Measurements from ENCODE around the gene PCSK6. TPM values are rescaled to one million over a fixed set of nuclear protein-coding genes. Genes with fewer than 3 reads are reported as not detected.
"Not testable (repeated sequence)": the region's sequence is repeated elsewhere in the genome, so short reads cannot be mapped to it uniquely, and the experiment has no call there.

Gene PCSK6
- total RNA-seq, 2 donors from 2014 or later, result 1.9 to 27.8 TPM

- H3K36me3 Mint-ChIP-seq (ENCODE audit: low read depth), result peaks cover 5% of the 10 kb centered on the region
- ATAC-seq, result no peak
These were observed 130.1 kb downstream of the PCSK6 start for GRCh38 chr15:101359365-101359947.

GRCh38 chr15:101358895-101359294 lies 130.6 kb downstream of the PCSK6 start:
- H3K9me3 ChIP-seq (ENCODE audit: control insufficient read depth, low read length, poor library complexity, severe bottlenecking), result no peaks in the 10 kb centered on the region
- Mint-ChIP-seq H3K4me3 (no peak overlapping the region), H3K4me1 (peaks cover 8% of the 10 kb centered on the region), H3K36me3 (ENCODE audit: low read depth) (peaks cover 5% of the 10 kb centered on the region), H3K27me3 (peaks cover 64% of the 10 kb centered on the region), H3K27ac (no peak overlapping the region)
- DNase-seq (no peak), ATAC-seq (no peak)

More at GRCh38 chr15:101359365-101359947, 130.1 kb downstream of the PCSK6 start:
- Mint-ChIP-seq H3K4me1 (peaks cover 8% of the 10 kb centered on the region), H3K27ac (no peak overlapping the region), H3K4me3 (no peak overlapping the region), H3K27me3 (peaks cover 64% of the 10 kb centered on the region)
- DNase-seq, result no peak
- H3K9me3 ChIP-seq (ENCODE audit: control insufficient read depth, low read length, poor library complexity, severe bottlenecking), result no peaks in the 10 kb centered on the region

- Mint-ChIP-seq H3K27ac (no peak overlapping the region), H3K4me3 (no peak overlapping the region), H3K4me1 (peaks cover 8% of the 10 kb centered on the region), H3K27me3 (peaks cover 65% of the 10 kb centered on the region), H3K36me3 (ENCODE audit: low read depth) (peaks cover 5% of the 10 kb centered on the region)
- ATAC-seq (no peak), DNase-seq (no peak)
- H3K9me3 ChIP-seq (ENCODE audit: control insufficient read depth, low read length, poor library complexity, severe bottlenecking), result no peaks in the 10 kb centered on the region
These were observed 131.6 kb downstream of the PCSK6 start for GRCh38 chr15:101357885-101358284.

GRCh38 chr15:101357333-101357732 lies 132.2 kb downstream of the PCSK6 start:
- peaks cover 8% of the 10 kb centered on the region for H3K4me1 Mint-ChIP-seq
- H3K4me3 Mint-ChIP-seq, result no peak overlapping the region
- peaks cover 5% of the 10 kb centered on the region for H3K36me3 Mint-ChIP-seq (ENCODE audit: low read depth)
- DNase-seq (no peak), ATAC-seq (no peak)
- H3K9me3 ChIP-seq (ENCODE audit: control insufficient read depth, low read length, poor library complexity, severe bottlenecking), result no peaks in the 10 kb centered on the region
- peaks cover 65% of the 10 kb centered on the region for H3K27me3 Mint-ChIP-seq
- H3K27ac Mint-ChIP-seq, result no peak overlapping the region

- DNase-seq; ATAC-seq; H3K27ac Mint-ChIP-seq; H3K4me1 Mint-ChIP-seq; H3K4me3 Mint-ChIP-seq; H3K9me3 ChIP-seq (ENCODE audit: control insufficient read depth, low read length, poor library complexity, severe bottlenecking); H3K36me3 Mint-ChIP-seq (ENCODE audit: low read depth): not testable (repeated sequence)
- peaks cover 60% of the 10 kb centered on the region for H3K27me3 Mint-ChIP-seq
These were observed 132.9 kb downstream of the PCSK6 start for GRCh38 chr15:101356512-101357172.

GRCh38 chr15:101355678-101356464 lies 133.6 kb downstream of the PCSK6 start:
- H3K4me1 Mint-ChIP-seq, result peaks cover 4% of the 10 kb centered on the region
- no peaks in the 10 kb centered on the region for H3K9me3 ChIP-seq (ENCODE audit: control insufficient read depth, low read length, poor library complexity, severe bottlenecking)
- peaks cover 56% of the 10 kb centered on the region for H3K27me3 Mint-ChIP-seq
- H3K4me3 Mint-ChIP-seq, result no peak overlapping the region
- peaks cover 2% of the 10 kb centered on the region for H3K36me3 Mint-ChIP-seq (ENCODE audit: low read depth)
- H3K27ac Mint-ChIP-seq, result peak overlapping the region; percentile 24
- DNase-seq (no peak), ATAC-seq (no peak)

GRCh38 chr15:101354891-101355623 lies 134.4 kb downstream of the PCSK6 start:
- peaks cover 2% of the 10 kb centered on the region for H3K36me3 Mint-ChIP-seq (ENCODE audit: low read depth)
- no peak for DNase-seq
- H3K9me3 ChIP-seq (ENCODE audit: control insufficient read depth, low read length, poor library complexity, severe bottlenecking), result no peaks in the 10 kb centered on the region
- H3K4me3 Mint-ChIP-seq, result no peak overlapping the region
- no peak for ATAC-seq
- H3K4me1 Mint-ChIP-seq, result peaks cover 3% of the 10 kb centered on the region
- H3K27ac Mint-ChIP-seq, result no peak overlapping the region
- peaks cover 52% of the 10 kb centered on the region for H3K27me3 Mint-ChIP-seq

- no peak overlapping the region for H3K27ac Mint-ChIP-seq
- ATAC-seq, result no peak
- no peaks in the 10 kb centered on the region for H3K4me1 Mint-ChIP-seq
- DNase-seq, result no peak
- H3K36me3 Mint-ChIP-seq (ENCODE audit: low read depth), result no peaks in the 10 kb centered on the region
- no peaks in the 10 kb centered on the region for H3K9me3 ChIP-seq (ENCODE audit: control insufficient read depth, low read length, poor library complexity, severe bottlenecking)
- peaks cover 51% of the 10 kb centered on the region for H3K27me3 Mint-ChIP-seq
- H3K4me3 Mint-ChIP-seq, result no peak overlapping the region
These were observed 136.3 kb downstream of the PCSK6 start for GRCh38 chr15:101353240-101353639.

- no peaks in the 10 kb centered on the region for H3K4me1 Mint-ChIP-seq
- H3K4me3 Mint-ChIP-seq, result no peak overlapping the region
- H3K9me3 ChIP-seq (ENCODE audit: control insufficient read depth, low read length, poor library complexity, severe bottlenecking), result no peaks in the 10 kb centered on the region
- no peaks in the 10 kb centered on the region for H3K36me3 Mint-ChIP-seq (ENCODE audit: low read depth)
- H3K27me3 Mint-ChIP-seq, result peaks cover 57% of the 10 kb centered on the region
- H3K27ac Mint-ChIP-seq, result no peak overlapping the region
- DNase-seq (no peak), ATAC-seq (no peak)
These were observed 137.8 kb downstream of the PCSK6 start for GRCh38 chr15:101351736-101352135.

GRCh38 chr15:101349047-101349951 lies 140.2 kb downstream of the PCSK6 start:
- Mint-ChIP-seq H3K27ac (no peak overlapping the region), H3K4me1 (no peaks in the 10 kb centered on the region), H3K36me3 (ENCODE audit: low read depth) (no peaks in the 10 kb centered on the region), H3K4me3 (no peak overlapping the region), H3K27me3 (peaks cover 53% of the 10 kb centered on the region)
- no peaks in the 10 kb centered on the region for H3K9me3 ChIP-seq (ENCODE audit: control insufficient read depth, low read length, poor library complexity, severe bottlenecking)
- DNase-seq, result no peak
- no peak for ATAC-seq

GRCh38 chr15:101348643-101349042 lies 140.9 kb downstream of the PCSK6 start:
- no peaks in the 10 kb centered on the region for H3K9me3 ChIP-seq (ENCODE audit: control insufficient read depth, low read length, poor library complexity, severe bottlenecking)
- H3K27me3 Mint-ChIP-seq, result peaks cover 47% of the 10 kb centered on the region
- ATAC-seq, result no peak
- DNase-seq, result no peak
- no peak overlapping the region for H3K4me3 Mint-ChIP-seq
- H3K36me3 Mint-ChIP-seq (ENCODE audit: low read depth), result no peaks in the 10 kb centered on the region
- no peaks in the 10 kb centered on the region for H3K4me1 Mint-ChIP-seq
- no peak overlapping the region for H3K27ac Mint-ChIP-seq

GRCh38 chr15:101348015-101348414 lies 141.5 kb downstream of the PCSK6 start:
- Mint-ChIP-seq H3K27me3 (peaks cover 45% of the 10 kb centered on the region), H3K4me1 (no peaks in the 10 kb centered on the region), H3K4me3 (no peak overlapping the region), H3K27ac (no peak overlapping the region), H3K36me3 (ENCODE audit: low read depth) (no peaks in the 10 kb centered on the region)
- DNase-seq (no peak), ATAC-seq (no peak)
- H3K9me3 ChIP-seq (ENCODE audit: control insufficient read depth, low read length, poor library complexity, severe bottlenecking), result no peaks in the 10 kb centered on the region

All from T-helper 17 cell (primary cell).